Left lung (tissue), 10 donors: ENCODE results near the gene VTI1A. TPM values are rescaled to one million over a fixed set of nuclear protein-coding genes. Genes with fewer than 3 reads are reported as not detected.
A peak's percentile ranks its signal among the peaks of the same experiment; 100 is the strongest.
"Not testable (repeated sequence)": the region's sequence is repeated elsewhere in the genome, so short reads cannot be mapped to it uniquely, and the experiment has no call there.

Experiments used
- ATAC-seq: fragments of 200-7000 bp; cut with Tn5 transposase; one replicate; pipeline ENCODE4 v1.9.1; 2020; ENCODE audit warnings: moderate library complexity
- DNase-seq, 4 donors: peaks; one replicate each; pipeline ENCODE4 v3.0.0-alpha.2; 2013 to 2020
- H3K27ac ChIP-seq, 2 donors: fragments of 200-600 bp; sonication (generic) in 1 of 2; one replicate each; pipeline versions ENCODE4 v1.5.0 to v1.8.0; 2020 to 2021
- H3K27me3 ChIP-seq, 2 donors: fragments of 200-600 bp; sonication (generic) in 1 of 2; one replicate each; pipeline versions ENCODE4 v1.5.0 to v1.8.0; 2020 to 2021
- H3K36me3 ChIP-seq, 2 donors: fragments of 200-600 bp; sonication (generic) in 1 of 2; one replicate each; pipeline versions ENCODE4 v1.5.0 to v1.8.0; 2020 to 2021
- H3K4me1 ChIP-seq, 2 donors: fragments of 200-600 bp; one replicate each; pipeline ENCODE4 v1.8.0; 2021
- H3K4me3 ChIP-seq, 2 donors: fragments of 200-600 bp; sonication (generic) in 1 of 2; one replicate each; pipeline versions ENCODE4 v1.5.0 to v1.8.0; 2020 to 2021; ENCODE audit warnings: mild to moderate bottlenecking in 1 of 2
- H3K9me3 ChIP-seq, 2 donors: fragments of 200-600 bp; sonication (generic) in 1 of 2; one replicate each; pipeline versions ENCODE4 v1.5.0 to v1.8.0; 2020 to 2021
- intact Hi-C, 2 donors: fragments of 100-400 bp; cut with DNase I; formaldehyde crosslinking; loops; one replicate each; pipeline versions ENCODE4 v1.11.2 to v1.14.2; 2022
- polyA plus RNA-seq, 6 donors: library from polyadenylated mRNA; unstranded; fragments of 120-200 nt; gene quantifications; one replicate each; pipeline ENCODE4 v1.2.1, GENCODE V29; 2013; ENCODE audit not compliant: insufficient read length in 6 of 6
- total RNA-seq, 2 donors: library from RNA; stranded (reverse); fragmentation: NEBNext Ultra II Directional; extraction: Animal tissue kit (Norgen Biotek cat#: 25700); gene quantifications; one replicate each; pipeline ENCODE4 v1.2.1, GENCODE V29; 2021
- TF ChIP-seq, protein P1 (sequence below), 2 donors: fragments of 200-600 bp; sonication (generic) in 1 of 2; IDR thresholded peaks; one replicate each; pipeline versions ENCODE4 v1.5.0 to v1.8.0; 2021; ENCODE audit warnings: antibody characterized with exemption in 2 of 2
- donor health status: DM: no; HTN: yes; CAD: no.
- donor health status: DM: no; HTN: no; CAD: no.

VTI1A gene
- total and polyA plus RNA-seq, 8 donors, result 13.6 to 39.0 (median 17.7) TPM

DNA sequence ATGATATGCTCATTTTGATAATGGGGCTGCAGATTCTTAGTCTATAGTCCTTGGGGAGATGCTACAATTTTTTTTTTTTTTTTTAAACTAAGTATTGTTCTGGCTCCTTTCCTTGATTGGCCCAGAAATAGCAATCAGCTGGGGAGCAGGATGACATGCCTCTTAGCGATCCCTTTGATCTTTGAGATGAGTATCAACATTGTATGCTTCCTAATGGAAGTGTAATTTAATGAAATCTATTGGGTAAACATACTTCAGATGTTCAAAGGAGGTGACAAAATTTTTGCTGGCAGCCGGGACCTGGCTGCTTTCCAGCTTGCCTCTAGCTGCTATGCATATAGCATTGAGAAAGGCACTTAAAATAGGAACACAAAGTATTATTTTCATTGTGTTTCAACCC, 43.5 kb downstream of the VTI1A start:
- H3K27me3 ChIP-seq, result no peaks in the 10 kb centered on the region
- TF ChIP-seq, protein P1, sequence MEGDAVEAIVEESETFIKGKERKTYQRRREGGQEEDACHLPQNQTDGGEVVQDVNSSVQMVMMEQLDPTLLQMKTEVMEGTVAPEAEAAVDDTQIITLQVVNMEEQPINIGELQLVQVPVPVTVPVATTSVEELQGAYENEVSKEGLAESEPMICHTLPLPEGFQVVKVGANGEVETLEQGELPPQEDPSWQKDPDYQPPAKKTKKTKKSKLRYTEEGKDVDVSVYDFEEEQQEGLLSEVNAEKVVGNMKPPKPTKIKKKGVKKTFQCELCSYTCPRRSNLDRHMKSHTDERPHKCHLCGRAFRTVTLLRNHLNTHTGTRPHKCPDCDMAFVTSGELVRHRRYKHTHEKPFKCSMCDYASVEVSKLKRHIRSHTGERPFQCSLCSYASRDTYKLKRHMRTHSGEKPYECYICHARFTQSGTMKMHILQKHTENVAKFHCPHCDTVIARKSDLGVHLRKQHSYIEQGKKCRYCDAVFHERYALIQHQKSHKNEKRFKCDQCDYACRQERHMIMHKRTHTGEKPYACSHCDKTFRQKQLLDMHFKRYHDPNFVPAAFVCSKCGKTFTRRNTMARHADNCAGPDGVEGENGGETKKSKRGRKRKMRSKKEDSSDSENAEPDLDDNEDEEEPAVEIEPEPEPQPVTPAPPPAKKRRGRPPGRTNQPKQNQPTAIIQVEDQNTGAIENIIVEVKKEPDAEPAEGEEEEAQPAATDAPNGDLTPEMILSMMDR (IDR thresholded peaks at IDR 0.05), result no peak
- no peaks in the 10 kb centered on the region for H3K9me3 ChIP-seq
- intact Hi-C loops, result no loop called here
- no peaks in the 10 kb centered on the region for H3K36me3 ChIP-seq
- DNase-seq (peak; percentile 47 to 80 (median 76)), ATAC-seq (peak; percentile 49)
- no peak overlapping the region for H3K27ac ChIP-seq
- no peak overlapping the region for H3K4me3 ChIP-seq
- peaks cover 2 to 10% of the 10 kb centered on the region in 2 donors for H3K4me1 ChIP-seq

DNA sequence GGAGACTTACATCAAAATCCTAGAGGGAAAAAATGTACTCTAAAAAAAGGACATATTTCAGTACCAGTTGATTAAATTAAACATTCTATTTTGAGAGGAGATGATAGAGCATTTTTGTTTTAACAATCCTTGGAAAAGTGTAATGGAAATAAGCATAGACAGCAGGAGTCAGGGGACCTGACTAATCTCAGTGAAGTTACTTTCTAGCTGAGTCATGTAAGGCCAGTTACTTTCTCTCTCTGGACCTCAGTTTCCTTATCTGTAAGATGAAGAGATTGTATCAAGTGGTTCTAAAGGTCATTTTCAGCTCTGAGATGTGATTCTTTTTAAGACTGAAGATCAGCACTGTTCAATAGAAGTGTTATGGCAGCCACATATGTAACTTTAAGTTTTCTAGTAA, 44.1 kb downstream of the VTI1A start:
- Histone ChIP-seq H3K27me3 (no peaks in the 10 kb centered on the region), H3K9me3 (no peaks in the 10 kb centered on the region), H3K27ac (no peak overlapping the region), H3K36me3 (no peaks in the 10 kb centered on the region), H3K4me3 (no peak overlapping the region), H3K4me1 (peaks cover 2 to 10% of the 10 kb centered on the region in 2 donors)
- TF ChIP-seq, protein P1 (IDR thresholded peaks at IDR 0.05), result no peak
- DNase-seq, result no peak
- intact Hi-C loops, result no loop called here
- peak; percentile 41 for ATAC-seq

DNA sequence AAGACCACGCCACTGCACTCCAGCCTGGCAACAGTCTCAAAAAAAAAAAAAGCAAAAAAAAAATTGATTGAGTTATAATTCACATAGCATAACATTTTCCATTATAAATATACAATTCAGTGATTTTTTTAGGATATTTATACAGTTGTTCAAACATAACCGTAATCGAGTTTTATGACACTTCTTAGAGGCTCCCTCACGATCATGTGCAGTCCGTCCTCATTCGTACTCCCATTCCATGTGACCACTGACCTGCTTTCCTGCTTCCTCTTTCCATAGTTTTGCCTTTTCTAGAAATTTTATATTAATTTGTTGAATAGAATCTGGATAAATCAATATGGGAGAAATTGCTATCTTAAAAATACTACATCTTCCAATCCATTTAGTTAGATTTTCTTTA, 45.7 kb downstream of the VTI1A start:
- Histone ChIP-seq H3K4me1 (peaks cover 2 to 10% of the 10 kb centered on the region in 2 donors), H3K36me3 (no peaks in the 10 kb centered on the region), H3K27me3 (no peaks in the 10 kb centered on the region), H3K9me3 (no peaks in the 10 kb centered on the region), H3K27ac (no peak overlapping the region), H3K4me3 (no peak overlapping the region)
- ATAC-seq (no peak), DNase-seq (no peak)
- intact Hi-C loops, result no loop called here
- TF ChIP-seq, protein P1 (IDR thresholded peaks at IDR 0.05), result no peak

DNA sequence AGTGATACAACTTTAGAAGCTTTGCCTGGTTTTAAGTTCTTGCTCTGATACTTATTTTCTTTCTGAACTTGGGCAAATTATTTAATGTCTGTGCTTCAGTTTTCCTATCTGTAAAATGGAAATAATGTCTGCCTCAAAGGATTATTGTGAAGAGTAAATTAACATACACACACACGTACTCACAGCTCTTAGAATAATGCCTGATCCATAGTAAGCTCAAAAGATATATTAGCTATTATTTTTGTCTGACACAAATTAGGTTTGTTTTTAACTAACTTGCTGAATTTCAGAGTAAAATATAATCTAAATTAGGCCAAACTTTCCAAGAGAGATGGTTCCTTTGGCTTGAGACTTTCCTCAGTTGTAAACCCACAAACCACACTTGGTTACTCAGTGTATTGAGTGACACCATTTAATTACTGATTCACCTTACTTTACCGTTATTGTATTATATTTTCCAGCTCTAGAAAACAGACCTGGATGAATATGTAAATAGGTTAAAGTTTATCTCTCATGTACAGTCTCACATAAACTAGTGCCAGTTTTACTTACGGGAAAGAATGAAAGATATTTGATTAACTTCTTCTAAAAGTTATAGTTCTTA, 50.4 kb downstream of the VTI1A start:
- intact Hi-C loops, result no loop called here
- Histone ChIP-seq H3K27ac (no peak overlapping the region), H3K27me3 (no peaks in the 10 kb centered on the region), H3K4me1 (no peaks in the 10 kb centered on the region), H3K36me3 (no peaks in the 10 kb centered on the region), H3K9me3 (no peaks in the 10 kb centered on the region), H3K4me3 (no peak overlapping the region)
- ATAC-seq, result no peak
- TF ChIP-seq, protein P1 (IDR thresholded peaks at IDR 0.05), result no peak
- DNase-seq, result no peak

DNA sequence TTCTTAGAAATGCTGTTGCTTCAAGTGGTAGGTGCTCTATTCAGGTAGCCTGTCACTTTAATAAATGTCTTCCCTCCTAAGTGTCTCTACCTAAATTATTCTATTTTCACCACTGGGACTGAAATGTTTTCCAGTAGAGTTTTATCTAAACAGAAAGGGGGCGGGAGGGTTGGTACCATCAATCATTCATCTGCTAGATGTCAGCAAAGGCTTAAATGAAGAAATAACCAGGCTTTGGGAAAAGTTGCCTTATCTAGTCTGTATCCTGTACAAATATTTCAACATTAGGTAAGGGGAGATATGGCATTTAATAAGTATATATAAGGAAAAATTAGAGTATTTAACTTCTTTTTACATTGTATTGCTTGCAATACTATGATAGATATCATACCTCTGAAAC, 51.8 kb downstream of the VTI1A start:
- H3K4me3 ChIP-seq, result no peak overlapping the region
- intact Hi-C loops, result no loop called here
- no peaks in the 10 kb centered on the region for H3K36me3 ChIP-seq

DNA sequence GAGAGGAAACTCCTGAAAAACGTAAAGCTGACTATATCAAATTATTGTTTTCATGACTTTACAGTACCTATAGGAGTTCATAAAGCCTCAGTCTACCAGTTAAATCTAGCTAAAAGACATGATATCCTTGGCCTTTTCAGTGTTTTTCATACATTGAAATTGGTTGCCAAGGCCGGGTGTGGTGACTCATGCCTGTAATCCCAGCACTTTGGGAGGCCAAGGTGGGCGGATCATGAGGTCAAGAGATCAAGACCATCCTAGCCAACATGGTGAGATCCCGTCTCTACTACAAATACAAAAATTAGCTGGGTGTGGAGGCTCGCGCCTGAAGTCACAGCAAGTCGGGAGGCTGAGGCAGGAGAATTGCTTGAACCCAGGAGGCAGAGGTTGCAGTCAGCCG, 53.0 kb downstream of the VTI1A start:
- H3K27me3 ChIP-seq, H3K4me1 ChIP-seq, H3K4me3 ChIP-seq, H3K36me3 ChIP-seq, intact Hi-C loops, H3K9me3 ChIP-seq, ATAC-seq, H3K27ac ChIP-seq: not testable (repeated sequence)
- peak in 1 of 4 donors; percentile 34 for DNase-seq

More for the DNA sequence above, 51.8 kb downstream of the VTI1A start:
- no peak for ATAC-seq
- TF ChIP-seq, protein P1 (IDR thresholded peaks at IDR 0.05), result no peak
- no peaks in the 10 kb centered on the region for H3K9me3 ChIP-seq
- no peak overlapping the region for H3K27ac ChIP-seq
- no peaks in the 10 kb centered on the region for H3K27me3 ChIP-seq
- no peaks in the 10 kb centered on the region for H3K4me1 ChIP-seq
- DNase-seq, result no peak
